Prostate gland (tissue), 2 donors: ENCODE results near the gene ANTXR1. TPM values are rescaled to one million over a fixed set of nuclear protein-coding genes. Genes with fewer than 3 reads are reported as not detected.

Experiments
- DNase-seq: peaks from one replicate; pipeline ENCODE4 v3.0.0-alpha.2; 2019; ENCODE audit warnings: low spot score
- H3K27ac ChIP-seq, 2 donors: fragments of 200-600 bp; sonication (generic); 2 replicates each; pipeline ENCODE4 v1.5.1; 2017 to 2019
- H3K27me3 ChIP-seq: fragments of 200-600 bp; sonication (generic); replicated peaks from 2 replicates; pipeline ENCODE4 v1.5.1; 2019; ENCODE audit not compliant: insufficient read depth
- H3K36me3 ChIP-seq, 2 donors: fragments of 200-600 bp; sonication (generic); 1 replicate in 1 of 2; 2 replicates in 1 of 2; pipeline versions ENCODE4 v1.5.1 to v1.8.1; 2017 to 2019
- H3K4me1 ChIP-seq: fragments of 200-600 bp; sonication (generic); replicated peaks from 2 replicates; pipeline ENCODE4 v1.5.1; 2019
- H3K4me3 ChIP-seq, 2 donors: fragments of 200-600 bp; sonication (generic); 2 replicates each; pipeline ENCODE4 v1.5.1; 2017 to 2019
- H3K9me3 ChIP-seq: fragments of 200-600 bp; sonication (generic); 2 replicates; pipeline ENCODE4 v1.5.1; 2017
- CTCF ChIP-seq, 4 experiments: fragments of 200-600 bp in 2 of 4; fragments of 450-650 bp in 2 of 4; sonication (generic) in 2 of 4; IDR thresholded peaks; 1 replicate in 3 of 4; 2 replicates in 1 of 4; pipeline ENCODE4 v1.5.1; 2016 to 2019; ENCODE audit warnings: antibody characterized with exemption in 4 of 4, mild to moderate bottlenecking in 2 of 4, moderate library complexity in 2 of 4
- POLR2A ChIP-seq: fragments of 450-650 bp; IDR thresholded peaks from one replicate; pipeline ENCODE4 v1.6.1; 2016; ENCODE audit warnings: antibody characterized with exemption, mild to moderate bottlenecking
- POLR2AphosphoS5 ChIP-seq: sonication (generic); formaldehyde crosslinking; IDR thresholded peaks from one replicate; pipeline ENCODE4 v1.6.1; 2017; ENCODE audit warnings: antibody characterized with exemption
- WGBS: methylation state at CpG from one replicate; pipeline ENCODE4 v1.1.5; 2018; 5-methylcytosine and 5-hydroxymethylcytosine counted together
- intact Hi-C: fragments of 100-400 bp; cut with DNase I; formaldehyde crosslinking; loops from one replicate; pipeline ENCODE4 v1.14.2; 2022
- total RNA-seq, 2 donors: library from RNA; depleted of rRNA; stranded (reverse); fragments of >200 nt; gene quantifications; one replicate each; pipeline ENCODE4 v1.1.0, GENCODE V29; 2016

Gene ANTXR1
- total RNA-seq, 2 donors from 2014 or later: 25.8 to 48.7 TPM

GRCh38 chr2:69081757-69082156 is 68.8 kb downstream of the ANTXR1 start:
- 89% methylated on average over 4 of the region's 4 CpGs for WGBS
- Histone ChIP-seq H3K9me3 (no peaks in the 10 kb centered on the region), H3K4me3 (no peak overlapping the region), H3K36me3 (no peaks in the 10 kb centered on the region), H3K27me3 (no peaks in the 10 kb centered on the region), H3K4me1 (no peaks in the 10 kb centered on the region), H3K27ac (no peak overlapping the region)
- DNase-seq: no peak
- no peak for TF ChIP-seq POLR2A
- TF ChIP-seq POLR2AphosphoS5: no peak
- no peak for TF ChIP-seq CTCF (IDR thresholded peaks at IDR 0.05)
- intact Hi-C loops: no loop called here

GRCh38 chr2:69082430-69082997 is 69.5 kb downstream of the ANTXR1 start:
- WGBS: 20% methylated on average over 9 of the region's 9 CpGs
- no peaks in the 10 kb centered on the region for H3K9me3 ChIP-seq
- TF ChIP-seq CTCF (IDR thresholded peaks at IDR 0.05) (no peak), POLR2AphosphoS5 (peak; percentile 71)

GRCh38 chr2:69083235-69083748 is 70.3 kb downstream of the ANTXR1 start:
- WGBS: 61% methylated on average over 2 of the region's 2 CpGs
- DNase-seq: no peak
- Histone ChIP-seq H3K27me3 (no peaks in the 10 kb centered on the region), H3K36me3 (no peaks in the 10 kb centered on the region), H3K4me1 (no peaks in the 10 kb centered on the region), H3K9me3 (no peaks in the 10 kb centered on the region), H3K27ac (no peak overlapping the region), H3K4me3 (no peak overlapping the region)
- TF ChIP-seq POLR2AphosphoS5: no peak
- no peak for TF ChIP-seq CTCF (IDR thresholded peaks at IDR 0.05)
- TF ChIP-seq POLR2A: no peak
- intact Hi-C loops: no loop called here

More at GRCh38 chr2:69082430-69082997, 69.5 kb downstream of the ANTXR1 start:
- no peaks in the 10 kb centered on the region for H3K36me3 ChIP-seq
- H3K27me3 ChIP-seq: no peaks in the 10 kb centered on the region
- no peaks in the 10 kb centered on the region for H3K4me1 ChIP-seq
- intact Hi-C loops: no loop called here
- peak; percentile 47 for DNase-seq
- no peak overlapping the region for H3K4me3 ChIP-seq
- H3K27ac ChIP-seq: peak overlapping the region in 1 of 2 donors; percentile 16

- Histone ChIP-seq H3K27ac (no peak overlapping the region), H3K4me3 (no peak overlapping the region), H3K4me1 (no peaks in the 10 kb centered on the region), H3K9me3 (no peaks in the 10 kb centered on the region), H3K27me3 (no peaks in the 10 kb centered on the region), H3K36me3 (no peaks in the 10 kb centered on the region)
- 95% methylated on average over 4 of the region's 4 CpGs for WGBS
- TF ChIP-seq CTCF (IDR thresholded peaks at IDR 0.05) (no peak), POLR2A (no peak), POLR2AphosphoS5 (no peak)
- intact Hi-C loops: no loop called here
- DNase-seq: no peak
Observed at GRCh38 chr2:69084492-69084891, 71.5 kb downstream of the ANTXR1 start.

- Histone ChIP-seq H3K27ac (no peak overlapping the region), H3K36me3 (no peaks in the 10 kb centered on the region), H3K4me3 (no peak overlapping the region), H3K4me1 (no peaks in the 10 kb centered on the region), H3K27me3 (no peaks in the 10 kb centered on the region), H3K9me3 (no peaks in the 10 kb centered on the region)
- intact Hi-C loops: no loop called here
- no peak for DNase-seq
- WGBS: 85% methylated on average over 4 of the region's 4 CpGs
- no peak for TF ChIP-seq POLR2A
- TF ChIP-seq POLR2AphosphoS5: no peak
- no peak for TF ChIP-seq CTCF (IDR thresholded peaks at IDR 0.05)
Observed at GRCh38 chr2:69086466-69086865, 73.5 kb downstream of the ANTXR1 start.
